22Rv1 (cell line): ENCODE measurements around the gene PODXL2.

Experiments used
- CTCF ChIP-seq: fragments of 450-650 bp; IDR thresholded peaks from 2 replicates; pipeline ENCODE4 v1.5.1; 2017; ENCODE audit warnings: mild to moderate bottlenecking
- ZFX ChIP-seq: fragments of 450-650 bp; IDR thresholded peaks from 2 replicates; pipeline ENCODE4 v1.6.1; 2017; ENCODE audit warnings: antibody characterized with exemption, borderline replicate concordance

- TF ChIP-seq CTCF (0 out of 2 replicates have a peak, but pooled peaks have one; percentile 10), ZFX (no peak)
Measured at GRCh38 chr3:127673191-127674100, 44.5 kb downstream of the PODXL2 start.
